GM19455 (cell line): ENCODE data around the gene HHIPL1.

ENCODE experiments used
- ATAC-seq: cut with Tn5 transposase; IDR thresholded peaks from one replicate; pipeline ENCODE4 v1.9.1; 2021; ENCODE audit not compliant: unreplicated experiment

Gene HHIPL1

GRCh38 chr14:99644723-99645544, at the start of gene HHIPL1:
TSS of gene HHIPL1 (plus strand) at chr14:99645129. CDS start at chr14:99645208, 79 bp downstream.
- no peak for ATAC-seq

DNA sequence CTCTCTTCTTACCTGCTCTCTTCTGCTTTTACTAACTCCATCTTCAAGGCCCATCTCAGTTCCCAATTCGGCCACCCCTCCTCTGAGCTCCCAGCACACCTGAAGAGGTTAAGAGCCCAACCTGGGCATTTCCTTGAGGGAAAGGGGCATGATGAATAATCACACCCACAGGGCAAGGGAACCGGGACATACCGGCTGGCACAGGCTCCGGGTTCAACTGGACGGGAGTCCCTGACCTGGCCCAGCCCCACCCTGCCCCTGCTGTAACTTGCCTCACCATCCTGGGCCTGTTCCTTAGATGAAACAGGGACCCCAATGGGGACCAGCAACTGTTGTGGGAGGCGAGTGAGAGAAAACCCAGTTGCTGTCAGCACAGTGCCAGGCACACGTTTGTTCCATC, 49.4 kb upstream of the HHIPL1 start:
- ATAC-seq: no peak

- ATAC-seq: no peak
Observed at GRCh38 chr14:99596071-99596627, 48.8 kb upstream of the HHIPL1 start.

GRCh38 chr14:99596772-99597171, 48.2 kb upstream of the HHIPL1 start:
- ATAC-seq: no peak

DNA sequence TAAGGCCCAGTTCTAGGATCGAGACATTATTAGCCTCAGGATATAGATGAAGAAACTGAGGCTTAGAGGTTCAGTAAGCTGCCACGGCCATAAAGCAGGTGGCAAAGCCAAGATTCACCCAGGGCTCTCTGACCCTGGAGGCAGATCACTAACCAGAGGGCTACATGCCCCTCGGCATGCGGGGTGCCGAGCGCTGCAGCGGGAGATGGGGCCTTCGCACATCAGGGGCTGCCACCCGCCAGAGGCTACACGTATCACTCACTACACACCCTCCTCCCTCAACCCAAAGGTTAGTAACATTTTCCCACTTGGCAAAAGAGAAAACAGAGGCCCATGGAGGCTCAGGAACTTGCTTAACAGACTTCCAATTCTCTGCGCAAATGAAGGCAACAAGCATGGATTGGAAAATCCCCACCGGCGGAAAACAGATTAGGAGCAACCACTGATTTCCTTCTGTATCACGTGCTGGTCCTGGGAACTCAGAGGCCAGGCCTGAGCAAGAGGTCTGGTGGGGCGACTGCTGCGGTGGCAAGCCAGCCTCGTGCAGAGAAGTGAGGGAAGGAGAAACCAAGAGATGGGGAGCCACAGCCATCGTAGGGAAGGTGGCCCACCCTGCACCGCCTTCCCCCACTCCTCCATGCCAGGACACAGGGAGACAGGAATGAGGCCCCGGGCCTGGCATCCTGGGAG, 46.9 kb upstream of the HHIPL1 start:
- no peak for ATAC-seq

DNA sequence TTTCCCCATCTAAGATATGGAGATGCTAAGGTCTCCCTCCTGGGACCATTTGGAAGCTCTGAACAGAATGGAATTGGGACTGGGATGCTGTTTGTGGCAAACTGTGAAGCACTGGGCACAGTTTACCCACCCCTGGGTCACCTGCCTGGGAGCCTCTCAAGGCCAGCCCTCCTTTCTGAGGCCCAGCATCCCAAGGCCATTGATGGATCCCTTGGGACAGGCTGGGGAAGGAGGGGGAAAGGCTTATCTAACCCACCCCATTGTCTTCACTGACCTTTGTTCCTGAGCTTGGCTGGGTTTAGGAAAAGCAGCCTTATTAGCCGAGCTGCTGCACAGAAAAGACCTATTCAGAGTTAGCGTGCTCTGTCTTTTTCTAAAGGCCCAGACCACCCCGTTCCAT, 46.2 kb upstream of the HHIPL1 start:
- no peak for ATAC-seq

- ATAC-seq: no peak
Observed at GRCh38 chr14:99599393-99599792, 45.5 kb upstream of the HHIPL1 start.

GRCh38 chr14:99600232-99600888, 44.6 kb upstream of the HHIPL1 start:
- no peak for ATAC-seq

- ATAC-seq: no peak
Observed at GRCh38 chr14:99601361-99601831, 43.5 kb upstream of the HHIPL1 start.

GRCh38 chr14:99602054-99602787, 42.7 kb upstream of the HHIPL1 start:
- ATAC-seq: no peak

GRCh38 chr14:99602788-99603415, 42.0 kb upstream of the HHIPL1 start:
- no peak for ATAC-seq

- ATAC-seq: no peak
Observed at GRCh38 chr14:99603471-99604277, 41.3 kb upstream of the HHIPL1 start, which contains the start of gene CCDC85C. TSS of gene CCDC85C (minus strand) at chr14:99604207. CDS start at chr14:99603959, 248 bp downstream.

- ATAC-seq: peak; percentile 86
Observed at GRCh38 chr14:99604278-99604765, 40.6 kb upstream of the HHIPL1 start.

DNA sequence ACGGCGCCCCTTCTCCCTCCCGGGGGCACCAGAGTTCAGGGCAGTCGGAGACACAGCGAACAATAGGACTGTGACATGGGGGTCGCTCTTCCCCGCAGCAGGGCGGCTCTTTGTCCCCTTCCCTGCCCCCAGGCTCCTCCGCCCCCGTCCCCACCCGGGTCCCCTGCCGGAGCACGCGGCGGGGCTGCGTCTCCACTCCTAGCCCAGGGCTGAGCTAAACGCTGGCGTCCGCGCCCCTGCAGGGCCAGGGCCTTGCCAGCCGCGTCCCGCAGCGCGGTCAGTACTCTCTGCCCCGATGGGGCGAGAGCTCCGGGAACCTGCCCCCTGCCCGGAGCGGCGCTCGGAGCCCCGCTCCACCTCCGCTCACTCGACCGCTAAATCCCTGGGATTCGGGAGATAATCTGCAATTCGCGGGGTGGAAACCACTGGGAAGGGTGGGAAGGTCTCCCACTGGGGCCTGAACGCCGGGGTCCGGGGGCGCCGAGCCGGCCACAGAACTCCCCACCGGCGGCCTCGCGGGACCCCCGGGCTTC, 40.1 kb upstream of the HHIPL1 start:
- peak; percentile 36 for ATAC-seq

GRCh38 chr14:99605299-99605961, 39.5 kb upstream of the HHIPL1 start:
- peak; percentile 33 for ATAC-seq

GRCh38 chr14:99606359-99606758, 38.6 kb upstream of the HHIPL1 start:
- ATAC-seq: no peak

DNA sequence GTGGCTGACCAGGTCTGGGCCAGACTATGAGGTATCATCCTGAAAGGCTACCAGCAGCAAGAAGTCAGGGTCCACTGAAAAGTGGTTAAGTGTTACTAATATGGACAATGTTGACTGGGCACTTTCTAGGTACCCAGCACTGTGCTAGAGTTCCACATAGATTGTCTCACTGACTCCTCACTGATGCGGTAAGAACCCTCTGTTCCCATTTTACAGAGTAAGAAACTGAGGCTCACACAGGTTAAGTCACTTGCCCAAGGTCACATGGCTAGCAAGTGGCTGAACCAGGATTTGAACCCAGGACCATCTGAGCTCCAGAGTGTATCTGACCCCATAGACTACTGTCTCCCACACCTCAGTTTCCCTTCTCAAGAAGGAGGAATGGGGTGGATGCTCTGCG, 36.3 kb upstream of the HHIPL1 start:
- no peak for ATAC-seq
